ENCODE data around the gene IL1R2. TPM values are rescaled to one million over a fixed set of nuclear protein-coding genes. Genes with fewer than 3 reads are reported as not detected.

Gene IL1R2
- total and polyA plus RNA-seq, 2 of the 8 experiments (the other 6 are each of a cell fraction or from before 2014, with no cell fraction given) = 0.06 TPM; not detected in 1

GRCh38 chr2:101985101-101985792 lies 6.5 kb upstream of the IL1R2 start (continued):
- TF ChIP-seq CHD7 (IDR thresholded peaks at IDR 0.05; ENCODE audit: insufficient replicate concordance, low read length) (no peak), CTCF (IDR thresholded peaks at IDR 0.05; ENCODE audit: control extremely low read depth in 1 of 3, insufficient read depth in 1 of 3, low read depth in 1 of 3, low read length in 3 of 3) (no peak), CHD2 (IDR thresholded peaks at IDR 0.05; ENCODE audit: low read length) (no peak), PHF8 (conservative IDR thresholded peaks at IDR 0.05; ENCODE audit: low read depth, low read length) (no peak), SRF (IDR thresholded peaks at IDR 0.05; ENCODE audit: low read depth, low read length) (no peak), JUN (IDR thresholded peaks at IDR 0.05; ENCODE audit: low read depth, low read length) (no peak), CBX8 (IDR thresholded peaks at IDR 0.05; ENCODE audit: borderline replicate concordance, low read depth, low read length) (no peak)
